GM12801 (cell line): ENCODE data around the gene IGLL1.

ENCODE experiments used
- CTCF ChIP-seq: IDR thresholded peaks from one replicate; pipeline ENCODE4 v1.5.1; 2011; ENCODE audit warnings: control low read depth; ENCODE audit not compliant: insufficient read length; ENCODE audit errors: extremely low read depth

IGLL1 gene

GRCh38 chr22:23526596-23527316 is 53.3 kb downstream of the IGLL1 start:
- TF ChIP-seq CTCF = no peak

- TF ChIP-seq CTCF = no peak
Measured at GRCh38 chr22:23525510-23525909, 54.6 kb downstream of the IGLL1 start.

GRCh38 chr22:23524226-23524625 is 55.9 kb downstream of the IGLL1 start:
- no peak for TF ChIP-seq CTCF

GRCh38 chr22:23523713-23524112 is 56.4 kb downstream of the IGLL1 start:
- TF ChIP-seq CTCF = no peak
